Neutrophil (primary cell): ENCODE results near the gene HHATL.

Experiments used
- H3K27ac ChIP-seq: fragments of 200-600 bp; sonication (generic); 2 replicates; pipeline ENCODE4 v1.5.1; 2016; ENCODE audit warnings: mild to moderate bottlenecking, moderate library complexity
- H3K27me3 ChIP-seq: fragments of 200-600 bp; sonication (generic); 2 replicates; pipeline ENCODE4 v1.6.0; 2016; ENCODE audit warnings: mild to moderate bottlenecking
- H3K36me3 ChIP-seq: fragments of 200-600 bp; sonication (generic); 2 replicates; pipeline ENCODE4 v1.5.1; 2017
- H3K4me1 ChIP-seq, 2 experiments: fragments of 200-600 bp in 1 of 2; sonication (generic) in 1 of 2; 1 replicate in 1 of 2; 2 replicates in 1 of 2; pipeline versions ENCODE4 v1.5.1 to v1.6.1; 2013 to 2016; ENCODE audit warnings: low read depth in 1 of 2, low read length in 1 of 2, mild to moderate bottlenecking in 1 of 2, moderate library complexity in 1 of 2; ENCODE audit not compliant: control insufficient read depth in 1 of 2, insufficient read depth in 1 of 2
- H3K4me3 ChIP-seq, 2 experiments: fragments of 200-600 bp in 1 of 2; sonication (generic) in 1 of 2; 1 replicate in 1 of 2; 2 replicates in 1 of 2; pipeline ENCODE4 v1.5.1; 2013 to 2016; ENCODE audit warnings: low read depth in 1 of 2, low read length in 1 of 2, mild to moderate bottlenecking in 1 of 2, moderate library complexity in 1 of 2
- H3K9me3 ChIP-seq: fragments of 200-600 bp; sonication (generic); 2 replicates; pipeline ENCODE4 v1.5.1; 2016
- CTCF ChIP-seq: fragments of 200-600 bp; sonication (generic); IDR thresholded peaks from 2 replicates; pipeline ENCODE4 v1.5.1; 2016; ENCODE audit warnings: antibody characterized with exemption

Gene HHATL

GRCh38 chr3:42667096-42667522, 35.5 kb downstream of the HHATL start:
- no peak overlapping the region for H3K27ac ChIP-seq
- H3K27me3 ChIP-seq: no peaks in the 10 kb centered on the region
- H3K4me3 ChIP-seq: no peak overlapping the region
- H3K9me3 ChIP-seq: no peaks in the 10 kb centered on the region
- TF ChIP-seq CTCF: no peak
- peaks cover 2% of the 10 kb centered on the region for H3K36me3 ChIP-seq
- no peaks in the 10 kb centered on the region for H3K4me1 ChIP-seq

- H3K27me3 ChIP-seq: no peaks in the 10 kb centered on the region
- H3K4me1 ChIP-seq: no peaks in the 10 kb centered on the region
- TF ChIP-seq CTCF: no peak
- no peak overlapping the region for H3K4me3 ChIP-seq
- H3K36me3 ChIP-seq: peaks cover 3% of the 10 kb centered on the region
- H3K9me3 ChIP-seq: no peaks in the 10 kb centered on the region
- H3K27ac ChIP-seq: no peak overlapping the region
Measured at GRCh38 chr3:42666577-42666998, 36.0 kb downstream of the HHATL start.

- TF ChIP-seq CTCF: no peak
- H3K9me3 ChIP-seq: no peaks in the 10 kb centered on the region
Measured at GRCh38 chr3:42666022-42666421, 36.6 kb downstream of the HHATL start.

GRCh38 chr3:42665050-42665878, 37.3 kb downstream of the HHATL start:
- Histone ChIP-seq H3K27me3 (no peaks in the 10 kb centered on the region), H3K9me3 (no peaks in the 10 kb centered on the region), H3K36me3 (peaks cover 3% of the 10 kb centered on the region), H3K4me3 (no peak overlapping the region), H3K4me1 (no peaks in the 10 kb centered on the region), H3K27ac (no peak overlapping the region)
- no peak for TF ChIP-seq CTCF

More at GRCh38 chr3:42666022-42666421, 36.6 kb downstream of the HHATL start:
- H3K4me3 ChIP-seq: no peak overlapping the region
- H3K36me3 ChIP-seq: peaks cover 3% of the 10 kb centered on the region
- no peak overlapping the region for H3K27ac ChIP-seq
- H3K4me1 ChIP-seq: no peaks in the 10 kb centered on the region
- no peaks in the 10 kb centered on the region for H3K27me3 ChIP-seq

- H3K4me3 ChIP-seq: no peak overlapping the region
- no peaks in the 10 kb centered on the region for H3K27me3 ChIP-seq
- TF ChIP-seq CTCF: no peak
- H3K27ac ChIP-seq: no peak overlapping the region
- H3K9me3 ChIP-seq: no peaks in the 10 kb centered on the region
- H3K36me3 ChIP-seq: peaks cover 3% of the 10 kb centered on the region
- H3K4me1 ChIP-seq: peaks cover 7% of the 10 kb centered on the region in 2 experiments
Measured at GRCh38 chr3:42664438-42664803, 38.2 kb downstream of the HHATL start.
